Uterus (tissue), 2 donors: Measurements from ENCODE around the gene NKX1-1.

Experiments used
- CTCF ChIP-seq, 4 experiments: fragments of 200-600 bp in 2 of 4; fragments of 450-650 bp in 2 of 4; sonication (generic) in 2 of 4; IDR thresholded peaks; one replicate each; pipeline ENCODE4 v1.5.1; 2016 to 2019; ENCODE audit warnings: antibody characterized with exemption in 4 of 4, mild to moderate bottlenecking in 2 of 4, moderate library complexity in 1 of 4
- POLR2A ChIP-seq, 2 donors: fragments of 450-650 bp; IDR thresholded peaks; one replicate each; pipeline ENCODE4 v1.6.1; 2016; ENCODE audit warnings: antibody characterized with exemption in 2 of 2, mild to moderate bottlenecking in 1 of 2, moderate library complexity in 1 of 2

- TF ChIP-seq CTCF (IDR thresholded peaks at IDR 0.05) (no peak), POLR2A (IDR thresholded peaks at IDR 0.05) (no peak)
These were observed 26.4 kb downstream of the NKX1-1 start for GRCh38 chr4:1379801-1380331.
